K562 (cell line): ENCODE measurements around the gene PRKAA1. TPM values are rescaled to one million over a fixed set of nuclear protein-coding genes. Genes with fewer than 3 reads are reported as not detected.
A peak's percentile ranks its signal among the peaks of the same experiment; 100 is the strongest.

Experiments
- CHCHD3 ChIP-seq: fragments of 250-450 bp; sonication (Bioruptor Pico); IDR thresholded peaks from 2 replicates; pipeline ENCODE4 v2.1.2; 2022; ENCODE audit warnings: mild to moderate bottlenecking
- FOXP1 ChIP-seq: sonication (generic); formaldehyde crosslinking; IDR thresholded peaks from 2 replicates; pipeline ENCODE4 v1.8.0; 2022; ENCODE audit warnings: mild to moderate bottlenecking, missing genetic modification reagents
- HNRNPLL ChIP-seq: fragments of 200-400 bp; formaldehyde crosslinking; IDR thresholded peaks from 2 replicates; pipeline ENCODE4 v1.6.1; 2017; ENCODE audit warnings: low read length, low read depth, mild to moderate bottlenecking; ENCODE audit not compliant: poor library complexity, severe bottlenecking
- NKRF ChIP-seq: fragments of 450-650 bp; IDR thresholded peaks from 2 replicates; pipeline ENCODE4 v1.6.1; 2016; ENCODE audit warnings: borderline replicate concordance
- PCBP1 ChIP-seq: fragments of 200-400 bp; formaldehyde crosslinking; IDR thresholded peaks from 2 replicates; pipeline ENCODE4 v1.6.1; 2018; ENCODE audit warnings: mild to moderate bottlenecking, low read depth, low read length; ENCODE audit not compliant: poor library complexity, severe bottlenecking
- PHB2 ChIP-seq: fragments of 450-650 bp; IDR thresholded peaks from 2 replicates; pipeline ENCODE4 v1.6.1; 2017; ENCODE audit warnings: low read depth
- PTRF ChIP-seq: fragments of 450-650 bp; IDR thresholded peaks from 2 replicates; pipeline ENCODE4 v1.6.1; 2016; ENCODE audit warnings: mild to moderate bottlenecking, missing genetic modification characterization, missing compliant biosample characterization
- SOX6 ChIP-seq: fragments of 450-650 bp; IDR thresholded peaks from 2 replicates; pipeline ENCODE4 v1.6.1; 2014; ENCODE audit warnings: mild to moderate bottlenecking
- SP1 ChIP-seq: sonication (generic); formaldehyde crosslinking; IDR thresholded peaks from 2 replicates; pipeline ENCODE4 v1.8.1; 2022; ENCODE audit warnings: mild to moderate bottlenecking, missing genetic modification reagents
- ZFP91 ChIP-seq: sonication (generic); formaldehyde crosslinking; IDR thresholded peaks from 2 replicates; pipeline ENCODE4 v1.8.0; 2022; ENCODE audit warnings: mild to moderate bottlenecking, missing genetic modification reagents
- ZNF140 ChIP-seq: fragments of 250-450 bp; sonication (Bioruptor Pico); IDR thresholded peaks from 2 replicates; pipeline ENCODE4 v1.8.0; 2021; ENCODE audit warnings: moderate library complexity, mild to moderate bottlenecking, inconsistent platforms
- ZNF507 ChIP-seq: conservative IDR thresholded peaks from 2 replicates; pipeline ENCODE4 v1.6.1; 2017; ENCODE audit warnings: missing genetic modification characterization, missing compliant biosample characterization
- ZNF778 ChIP-seq: fragments of 450-650 bp; formaldehyde crosslinking; IDR thresholded peaks from 2 replicates; pipeline ENCODE4 v1.4.0; 2020; ENCODE audit warnings: mild to moderate bottlenecking, moderate library complexity
- polyA plus RNA-seq, 8 experiments: library from polyadenylated mRNA; depleted of rRNA in 4 of 8; stranded (reverse) in 5 of 8; unstranded in 3 of 8; fragments of >200 nt; fragmentation: Nextera tagmentation in 2 of 8; fragmentation: Illumina TruSeq in 1 of 8; extraction: Ambion mirVana in 2 of 8; extraction: Trizol in 1 of 8; gene quantifications; 2 replicates each; pipeline versions ENCODE4 v1.2.1 to v1.2.3, GENCODE V29; 2011 to 2014; ENCODE audit warnings: inconsistent platforms in 1 of 8, missing spikeins in 1 of 8
- total RNA-seq, 7 experiments: library from RNA; depleted of rRNA in 6 of 7; stranded (reverse); fragments of >200 nt in 6 of 7; fragmentation: Illumina TruSeq in 2 of 7; extraction: Trizol in 2 of 7; gene quantifications; 2 replicates each; pipeline versions ENCODE4 v1.2.1 to v1.2.3, GENCODE V29; 2011 to 2021; ENCODE audit warnings: low replicate concordance in 1 of 7
- TF ChIP-seq, protein P1 (sequence below): fragments of 450-650 bp; formaldehyde crosslinking; IDR thresholded peaks from 2 replicates; pipeline ENCODE4 v1.4.0; 2020; ENCODE audit warnings: mild to moderate bottlenecking
- TF ChIP-seq, protein P2 (sequence below): sonication (generic); formaldehyde crosslinking; IDR thresholded peaks from 2 replicates; pipeline ENCODE4 v1.8.0; 2022; ENCODE audit warnings: mild to moderate bottlenecking, missing genetic modification reagents
- TF ChIP-seq, protein P3 (sequence below): sonication (generic); formaldehyde crosslinking; IDR thresholded peaks from 2 replicates; pipeline ENCODE4 v1.8.0; 2022; ENCODE audit warnings: mild to moderate bottlenecking, low read depth, missing genetic modification reagents
- TF ChIP-seq, protein P4 (sequence below): fragments of 450-650 bp; IDR thresholded peaks from 2 replicates; pipeline ENCODE4 v1.6.1; 2018; ENCODE audit not compliant: partially characterized antibody

PRKAA1 gene
- total and polyA plus RNA-seq, 9 of the 15 experiments (the other 6 are each of a cell fraction or from before 2014, with no cell fraction given): 24.5 to 84.0 (median 51.4) TPM

DNA sequence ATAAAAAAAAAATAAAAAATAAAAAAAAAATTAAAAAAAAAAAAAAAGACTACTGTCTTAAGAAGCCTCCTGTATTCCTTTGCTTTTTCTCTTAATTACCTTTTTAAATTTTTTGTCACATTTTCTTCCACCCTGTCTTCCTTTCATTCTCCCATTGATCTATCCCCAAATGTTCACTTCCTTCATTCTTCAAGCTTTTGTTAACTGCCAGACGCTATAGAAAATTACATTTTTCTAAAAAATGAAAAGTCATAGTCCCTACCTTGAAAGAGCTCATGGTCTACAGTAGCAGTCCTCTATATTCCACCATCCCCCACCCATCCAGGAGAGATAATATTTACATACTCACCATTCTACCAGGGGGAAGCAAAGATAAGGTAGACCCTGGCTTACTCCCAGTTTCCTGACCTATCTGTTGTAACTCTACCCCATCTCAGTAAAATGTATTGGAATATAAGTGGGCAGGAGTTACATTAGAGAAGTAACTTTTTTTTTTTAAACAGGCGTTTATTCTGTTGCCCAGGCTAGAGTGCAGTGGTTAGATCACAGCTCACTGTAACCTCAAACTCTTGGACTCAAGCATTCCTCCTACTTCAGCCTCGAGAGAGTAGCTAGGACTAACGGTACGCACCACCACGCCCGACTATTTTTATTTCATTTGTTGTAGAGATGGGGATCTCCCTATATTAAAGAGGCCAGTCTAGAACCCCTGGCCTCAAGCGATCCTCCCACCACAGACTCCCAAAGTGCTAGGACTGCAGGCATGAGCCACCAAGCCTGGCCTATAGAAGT is 3.8 kb upstream of the PRKAA1 start (continued):
- no peak for TF ChIP-seq ZFP91 (CRISPR knock-in tag)
- no peak for TF ChIP-seq ZNF140 (CRISPR knock-in tag)
- no peak for TF ChIP-seq PCBP1
- TF ChIP-seq, protein P1, sequence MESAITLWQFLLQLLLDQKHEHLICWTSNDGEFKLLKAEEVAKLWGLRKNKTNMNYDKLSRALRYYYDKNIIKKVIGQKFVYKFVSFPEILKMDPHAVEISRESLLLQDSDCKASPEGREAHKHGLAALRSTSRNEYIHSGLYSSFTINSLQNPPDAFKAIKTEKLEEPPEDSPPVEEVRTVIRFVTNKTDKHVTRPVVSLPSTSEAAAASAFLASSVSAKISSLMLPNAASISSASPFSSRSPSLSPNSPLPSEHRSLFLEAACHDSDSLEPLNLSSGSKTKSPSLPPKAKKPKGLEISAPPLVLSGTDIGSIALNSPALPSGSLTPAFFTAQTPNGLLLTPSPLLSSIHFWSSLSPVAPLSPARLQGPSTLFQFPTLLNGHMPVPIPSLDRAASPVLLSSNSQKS (CRISPR knock-in tag): no peak
- TF ChIP-seq, protein P2, sequence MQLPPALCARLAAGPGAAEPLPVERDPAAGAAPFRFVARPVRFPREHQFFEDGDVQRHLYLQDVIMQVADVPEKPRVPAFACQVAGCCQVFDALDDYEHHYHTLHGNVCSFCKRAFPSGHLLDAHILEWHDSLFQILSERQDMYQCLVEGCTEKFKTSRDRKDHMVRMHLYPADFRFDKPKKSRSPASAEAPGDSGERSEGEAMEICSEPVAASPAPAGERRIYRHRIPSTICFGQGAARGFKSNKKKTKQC: no peak
- TF ChIP-seq, protein P3, sequence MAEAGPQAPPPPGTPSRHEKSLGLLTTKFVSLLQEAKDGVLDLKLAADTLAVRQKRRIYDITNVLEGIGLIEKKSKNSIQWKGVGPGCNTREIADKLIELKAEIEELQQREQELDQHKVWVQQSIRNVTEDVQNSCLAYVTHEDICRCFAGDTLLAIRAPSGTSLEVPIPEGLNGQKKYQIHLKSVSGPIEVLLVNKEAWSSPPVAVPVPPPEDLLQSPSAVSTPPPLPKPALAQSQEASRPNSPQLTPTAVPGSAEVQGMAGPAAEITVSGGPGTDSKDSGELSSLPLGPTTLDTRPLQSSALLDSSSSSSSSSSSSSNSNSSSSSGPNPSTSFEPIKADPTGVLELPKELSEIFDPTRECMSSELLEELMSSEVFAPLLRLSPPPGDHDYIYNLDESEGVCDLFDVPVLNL (CRISPR knock-in tag): no peak
- 0 out of 2 replicates have a peak, but pooled peaks have one; percentile 37 for TF ChIP-seq SP1 (CRISPR knock-in tag)
- TF ChIP-seq CHCHD3 (CRISPR knock-in tag): no peak
- TF ChIP-seq, protein P4, sequence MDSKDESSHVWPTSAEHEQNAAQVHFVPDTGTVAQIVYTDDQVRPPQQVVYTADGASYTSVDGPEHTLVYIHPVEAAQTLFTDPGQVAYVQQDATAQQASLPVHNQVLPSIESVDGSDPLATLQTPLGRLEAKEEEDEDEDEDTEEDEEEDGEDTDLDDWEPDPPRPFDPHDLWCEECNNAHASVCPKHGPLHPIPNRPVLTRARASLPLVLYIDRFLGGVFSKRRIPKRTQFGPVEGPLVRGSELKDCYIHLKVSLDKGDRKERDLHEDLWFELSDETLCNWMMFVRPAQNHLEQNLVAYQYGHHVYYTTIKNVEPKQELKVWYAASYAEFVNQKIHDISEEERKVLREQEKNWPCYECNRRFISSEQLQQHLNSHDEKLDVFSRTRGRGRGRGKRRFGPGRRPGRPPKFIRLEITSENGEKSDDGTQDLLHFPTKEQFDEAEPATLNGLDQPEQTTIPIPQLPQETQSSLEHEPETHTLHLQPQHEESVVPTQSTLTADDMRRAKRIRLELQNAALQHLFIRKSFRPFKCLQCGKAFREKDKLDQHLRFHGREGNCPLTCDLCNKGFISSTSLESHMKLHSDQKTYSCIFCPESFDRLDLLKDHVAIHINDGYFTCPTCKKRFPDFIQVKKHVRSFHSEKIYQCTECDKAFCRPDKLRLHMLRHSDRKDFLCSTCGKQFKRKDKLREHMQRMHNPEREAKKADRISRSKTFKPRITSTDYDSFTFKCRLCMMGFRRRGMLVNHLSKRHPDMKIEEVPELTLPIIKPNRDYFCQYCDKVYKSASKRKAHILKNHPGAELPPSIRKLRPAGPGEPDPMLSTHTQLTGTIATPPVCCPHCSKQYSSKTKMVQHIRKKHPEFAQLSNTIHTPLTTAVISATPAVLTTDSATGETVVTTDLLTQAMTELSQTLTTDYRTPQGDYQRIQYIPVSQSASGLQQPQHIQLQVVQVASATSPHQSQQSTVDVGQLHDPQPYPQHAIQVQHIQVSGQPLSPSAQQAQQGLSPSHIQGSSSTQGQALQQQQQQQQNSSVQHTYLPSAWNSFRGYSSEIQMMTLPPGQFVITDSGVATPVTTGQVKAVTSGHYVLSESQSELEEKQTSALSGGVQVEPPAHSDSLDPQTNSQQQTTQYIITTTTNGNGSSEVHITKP: peak; percentile 54
- TF ChIP-seq SOX6: peak; percentile 92
- peak; percentile 61; the same call in 1 of the 2 replicates for TF ChIP-seq PHB2
- no peak for TF ChIP-seq ZNF778
- no peak for TF ChIP-seq NKRF
- TF ChIP-seq HNRNPLL: no peak
- TF ChIP-seq PTRF (tag): no peak
- no peak for TF ChIP-seq ZNF507
- TF ChIP-seq FOXP1: no peak
